Activated T-cell treated with anti-CD3 and anti-CD28 coated beads, Interleukin-2, amount 50 U/mL, for 72 hours (primary cell): Measurements from ENCODE around the gene PARD3B. TPM values are rescaled to one million over a fixed set of nuclear protein-coding genes. Genes with fewer than 3 reads are reported as not detected.

Experiments
- ATAC-seq, 2 donors: fragments of 150-1000 bp; cut with Tn5 transposase; replicated peaks in 1 of 2; 2 replicates each; pipeline ENCODE4 v1.10.0; 2021; ENCODE audit warnings: moderate library complexity in 2 of 2, mild to moderate bottlenecking in 1 of 2
- DNase-seq, 2 donors: peaks; one replicate each; pipeline ENCODE4 v3.0.0; 2021 to 2022; ENCODE audit warnings: mixed read lengths in 1 of 2
- H3K27ac Mint-ChIP-seq: one replicate; pipeline ENCODE4 v1.8.0; 2022; ENCODE audit warnings: mild to moderate bottlenecking, moderate library complexity, mixed read lengths
- H3K27me3 Mint-ChIP-seq: one replicate; pipeline ENCODE4 v1.8.0; 2022; ENCODE audit warnings: low read depth, mixed read lengths
- H3K36me3 Mint-ChIP-seq, 2 donors: one replicate each; pipeline ENCODE4 v1.8.0; 2022; ENCODE audit warnings: mixed read lengths in 2 of 2, mild to moderate bottlenecking in 1 of 2; ENCODE audit not compliant: insufficient read depth in 2 of 2
- H3K4me1 Mint-ChIP-seq: one replicate; pipeline ENCODE4 v1.8.0; 2022; ENCODE audit warnings: low read depth, mixed read lengths
- H3K4me3 Mint-ChIP-seq, 2 donors: one replicate each; pipeline ENCODE4 v1.8.0; 2022; ENCODE audit warnings: mild to moderate bottlenecking in 2 of 2, mixed read lengths in 2 of 2, moderate library complexity in 2 of 2
- H3K9me3 Mint-ChIP-seq, 2 donors: one replicate each; pipeline ENCODE4 v1.8.0; 2022; ENCODE audit warnings: mixed read lengths in 2 of 2
- total RNA-seq, 2 donors: library from RNA; stranded (reverse); gene quantifications; one replicate each; pipeline ENCODE4 v1.2.3, GENCODE V29; 2022

PARD3B gene
- total RNA-seq, 2 donors from 2014 or later = 0.74 to 0.96 TPM

- H3K4me3 Mint-ChIP-seq = no peak overlapping the region
- no peak for DNase-seq
- no peaks in the 10 kb centered on the region for H3K36me3 Mint-ChIP-seq
Measured at GRCh38 chr2:205658572-205658971, 1113.3 kb downstream of the PARD3B start.

GRCh38 chr2:205659922-205660321 lies 1114.6 kb downstream of the PARD3B start:
- ATAC-seq = no peak
- DNase-seq = no peak
- no peaks in the 10 kb centered on the region for H3K36me3 Mint-ChIP-seq
- no peaks in the 10 kb centered on the region for H3K9me3 Mint-ChIP-seq
- no peak overlapping the region for H3K4me3 Mint-ChIP-seq
- H3K4me1 Mint-ChIP-seq = peaks cover 36% of the 10 kb centered on the region
- H3K27me3 Mint-ChIP-seq = no peaks in the 10 kb centered on the region
- H3K27ac Mint-ChIP-seq = no peak overlapping the region

More at GRCh38 chr2:205658572-205658971, 1113.3 kb downstream of the PARD3B start:
- ATAC-seq = no peak
- Mint-ChIP-seq H3K4me1 (peaks cover 36% of the 10 kb centered on the region), H3K27me3 (no peaks in the 10 kb centered on the region), H3K9me3 (no peaks in the 10 kb centered on the region), H3K27ac (no peak overlapping the region)

GRCh38 chr2:205660521-205661124 lies 1115.3 kb downstream of the PARD3B start:
- H3K27ac Mint-ChIP-seq = no peak overlapping the region

GRCh38 chr2:205661281-205661680 lies 1116.0 kb downstream of the PARD3B start:
- Mint-ChIP-seq H3K27ac (no peak overlapping the region), H3K27me3 (no peaks in the 10 kb centered on the region), H3K4me1 (peaks cover 28% of the 10 kb centered on the region), H3K9me3 (no peaks in the 10 kb centered on the region), H3K4me3 (no peak overlapping the region), H3K36me3 (no peaks in the 10 kb centered on the region)
- DNase-seq (no peak), ATAC-seq (no peak)

More at GRCh38 chr2:205660521-205661124, 1115.3 kb downstream of the PARD3B start:
- H3K4me1 Mint-ChIP-seq = peaks cover 29% of the 10 kb centered on the region
- ATAC-seq (peak; percentile 76 to 77), DNase-seq (peak; percentile 43)
- H3K36me3 Mint-ChIP-seq = no peaks in the 10 kb centered on the region
- H3K27me3 Mint-ChIP-seq = no peaks in the 10 kb centered on the region
- peak overlapping the region; percentile 20 to 38 for H3K4me3 Mint-ChIP-seq
- no peaks in the 10 kb centered on the region for H3K9me3 Mint-ChIP-seq

GRCh38 chr2:205662206-205662965 lies 1117.1 kb downstream of the PARD3B start:
- Mint-ChIP-seq H3K9me3 (peaks cover 0 to 1% of the 10 kb centered on the region in 2 donors), H3K4me1 (peaks cover 28% of the 10 kb centered on the region), H3K27me3 (no peaks in the 10 kb centered on the region), H3K36me3 (no peaks in the 10 kb centered on the region), H3K4me3 (no peak overlapping the region), H3K27ac (no peak overlapping the region)
- DNase-seq (no peak), ATAC-seq (no peak)

- DNase-seq (no peak), ATAC-seq (no peak)
- H3K4me3 Mint-ChIP-seq = no peak overlapping the region
- H3K27ac Mint-ChIP-seq = no peak overlapping the region
- H3K4me1 Mint-ChIP-seq = peaks cover 17% of the 10 kb centered on the region
- peaks cover 2 to 3% of the 10 kb centered on the region in 2 donors for H3K36me3 Mint-ChIP-seq
- H3K9me3 Mint-ChIP-seq = peaks cover 4 to 7% of the 10 kb centered on the region in 2 donors
- H3K27me3 Mint-ChIP-seq = no peaks in the 10 kb centered on the region
Measured at GRCh38 chr2:205665791-205666190, 1120.5 kb downstream of the PARD3B start.
